Measurements from ENCODE around the gene KRTAP12-4.
"Not testable (repeated sequence)": the region's sequence is repeated elsewhere in the genome, so short reads cannot be mapped to it uniquely, and the experiment has no call there.

Gene KRTAP12-4

GRCh38 chr21:44611551-44611950 lies 42.9 kb downstream of the KRTAP12-4 start:
- DNase-seq (ENCODE audit: low read depth) = no peak

- not testable (repeated sequence) for DNase-seq (ENCODE audit: low read depth)
These were observed 44.2 kb downstream of the KRTAP12-4 start for GRCh38 chr21:44610157-44610843.

- DNase-seq (ENCODE audit: low read depth) = no peak
These were observed 45.3 kb downstream of the KRTAP12-4 start for GRCh38 chr21:44609193-44609592.

GRCh38 chr21:44606495-44606894 lies 48.0 kb downstream of the KRTAP12-4 start:
- DNase-seq (ENCODE audit: low read depth) = no peak

All from EH (cell line).